ENCODE measurements around the gene RNF223.

DNA sequence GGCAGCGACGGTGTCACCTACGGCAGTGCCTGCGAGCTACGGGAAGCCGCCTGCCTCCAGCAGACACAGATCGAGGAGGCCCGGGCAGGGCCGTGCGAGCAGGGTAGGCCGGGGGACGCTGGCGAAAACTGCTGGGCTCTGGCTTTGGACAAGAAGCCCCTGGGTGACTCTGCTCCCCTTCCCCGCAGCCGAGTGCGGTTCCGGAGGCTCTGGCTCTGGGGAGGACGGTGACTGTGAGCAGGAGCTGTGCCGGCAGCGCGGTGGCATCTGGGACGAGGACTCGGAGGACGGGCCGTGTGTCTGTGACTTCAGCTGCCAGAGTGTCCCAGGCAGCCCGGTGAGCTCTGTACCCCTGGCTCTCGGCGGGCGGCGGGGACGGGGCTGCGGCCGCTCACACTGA lies 30.2 kb downstream of the RNF223 start:
- no peak for TF ChIP-seq POLR2AphosphoS5 (IDR thresholded peaks at IDR 0.05)
- TF ChIP-seq CTCF (IDR thresholded peaks at IDR 0.05) = no peak
- TF ChIP-seq POLR2A (IDR thresholded peaks at IDR 0.05; ENCODE audit: low read depth) = no peak
- TF ChIP-seq EP300 (IDR thresholded peaks at IDR 0.05) = no peak

All from esophagus muscularis mucosa (tissue), 4 donors.